ENCODE measurements around the gene LSM7.

DNA sequence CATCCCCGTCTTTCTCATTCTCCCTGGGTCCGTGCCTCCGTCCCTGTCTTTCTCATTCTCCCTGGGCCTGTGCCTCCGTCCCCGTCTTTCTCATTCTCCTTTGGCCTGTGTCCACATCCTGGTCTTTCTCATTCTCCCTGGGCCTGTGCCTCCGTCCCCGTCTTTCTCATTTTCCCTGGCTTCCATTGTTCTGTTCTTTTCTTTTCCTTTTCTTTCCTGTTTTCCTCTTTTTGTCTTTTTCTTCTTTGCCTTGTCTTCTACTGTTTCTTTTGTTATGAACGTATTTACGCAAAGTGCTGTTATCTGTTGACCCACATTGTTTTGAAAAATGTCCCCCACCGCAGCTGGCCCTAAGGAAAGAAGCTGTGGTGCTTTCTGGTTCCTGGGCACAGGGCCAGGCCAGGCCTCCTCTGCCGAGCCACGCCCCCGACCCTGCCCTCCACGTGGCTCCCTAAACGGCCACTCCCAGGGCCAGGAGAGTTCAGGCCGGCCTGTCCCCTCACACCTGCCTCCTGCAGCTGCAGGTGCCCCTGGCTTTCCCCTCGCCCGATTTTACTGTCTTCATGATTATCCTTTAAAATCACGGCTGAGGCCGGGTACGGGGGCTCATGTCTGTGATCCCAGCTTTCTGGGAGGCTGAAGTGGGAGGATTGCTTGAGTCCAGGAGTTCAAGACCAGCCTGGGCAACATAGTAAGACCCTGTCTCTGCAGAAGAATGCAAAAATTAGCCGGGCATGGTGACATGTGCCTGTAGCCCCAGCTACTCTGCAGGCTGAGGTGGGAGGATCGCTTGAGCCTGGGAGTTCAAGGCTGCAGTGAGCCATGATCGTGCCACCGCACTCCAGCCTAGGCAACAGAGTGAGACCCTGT, 17.6 kb upstream of the LSM7 start:
- TF ChIP-seq, protein P1, sequence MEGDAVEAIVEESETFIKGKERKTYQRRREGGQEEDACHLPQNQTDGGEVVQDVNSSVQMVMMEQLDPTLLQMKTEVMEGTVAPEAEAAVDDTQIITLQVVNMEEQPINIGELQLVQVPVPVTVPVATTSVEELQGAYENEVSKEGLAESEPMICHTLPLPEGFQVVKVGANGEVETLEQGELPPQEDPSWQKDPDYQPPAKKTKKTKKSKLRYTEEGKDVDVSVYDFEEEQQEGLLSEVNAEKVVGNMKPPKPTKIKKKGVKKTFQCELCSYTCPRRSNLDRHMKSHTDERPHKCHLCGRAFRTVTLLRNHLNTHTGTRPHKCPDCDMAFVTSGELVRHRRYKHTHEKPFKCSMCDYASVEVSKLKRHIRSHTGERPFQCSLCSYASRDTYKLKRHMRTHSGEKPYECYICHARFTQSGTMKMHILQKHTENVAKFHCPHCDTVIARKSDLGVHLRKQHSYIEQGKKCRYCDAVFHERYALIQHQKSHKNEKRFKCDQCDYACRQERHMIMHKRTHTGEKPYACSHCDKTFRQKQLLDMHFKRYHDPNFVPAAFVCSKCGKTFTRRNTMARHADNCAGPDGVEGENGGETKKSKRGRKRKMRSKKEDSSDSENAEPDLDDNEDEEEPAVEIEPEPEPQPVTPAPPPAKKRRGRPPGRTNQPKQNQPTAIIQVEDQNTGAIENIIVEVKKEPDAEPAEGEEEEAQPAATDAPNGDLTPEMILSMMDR (IDR thresholded peaks at IDR 0.05; ENCODE audit: insufficient read depth, low read length): no peak
- TF ChIP-seq POLR2AphosphoS5 (IDR thresholded peaks at IDR 0.05; ENCODE audit: low read depth): no peak

Data from HL-60 (cell line).